Tibial nerve (tissue), 4 donors: Measurements from ENCODE around the gene ARHGEF28.

Experiments used
- EP300 ChIP-seq, 2 donors: sonication (generic); formaldehyde crosslinking; IDR thresholded peaks; one replicate each; pipeline ENCODE4 v1.6.1; 2017; ENCODE audit warnings: antibody characterized with exemption in 2 of 2, mild to moderate bottlenecking in 1 of 2
- POLR2A ChIP-seq, 2 donors: fragments of 450-650 bp; IDR thresholded peaks; one replicate each; pipeline ENCODE4 v1.6.1; 2017; ENCODE audit warnings: antibody characterized with exemption in 2 of 2, mild to moderate bottlenecking in 2 of 2, moderate library complexity in 2 of 2
- TF ChIP-seq, protein P1 (sequence below), 5 experiments: fragments of 200-600 bp in 3 of 5; fragments of 450-650 bp in 2 of 5; sonication (generic) in 3 of 5; IDR thresholded peaks; one replicate each; pipeline ENCODE4 v1.5.1; 2016 to 2019; ENCODE audit warnings: antibody characterized with exemption in 5 of 5, mild to moderate bottlenecking in 3 of 5, moderate library complexity in 2 of 5

DNA sequence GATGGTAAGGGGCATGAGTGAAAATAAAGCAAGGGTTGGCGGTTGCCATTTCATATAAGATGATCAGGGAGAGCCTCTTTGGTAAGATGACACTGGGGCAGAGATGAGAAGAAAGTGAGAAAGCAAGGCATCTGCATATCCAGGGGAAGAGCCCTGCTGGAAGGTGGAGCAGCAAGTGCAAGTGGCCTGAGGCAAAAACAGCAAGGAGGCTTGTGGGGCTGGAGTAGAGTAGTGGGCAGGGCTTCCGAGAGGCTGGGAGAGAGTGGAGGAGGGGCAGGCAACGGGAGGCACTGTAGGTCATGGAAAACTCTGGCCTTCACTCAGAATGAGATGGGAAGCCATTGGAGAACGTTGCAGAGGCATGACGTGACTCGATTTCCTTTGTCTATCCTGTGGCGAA is 199.2 kb downstream of the ARHGEF28 start:
- TF ChIP-seq, protein P1, sequence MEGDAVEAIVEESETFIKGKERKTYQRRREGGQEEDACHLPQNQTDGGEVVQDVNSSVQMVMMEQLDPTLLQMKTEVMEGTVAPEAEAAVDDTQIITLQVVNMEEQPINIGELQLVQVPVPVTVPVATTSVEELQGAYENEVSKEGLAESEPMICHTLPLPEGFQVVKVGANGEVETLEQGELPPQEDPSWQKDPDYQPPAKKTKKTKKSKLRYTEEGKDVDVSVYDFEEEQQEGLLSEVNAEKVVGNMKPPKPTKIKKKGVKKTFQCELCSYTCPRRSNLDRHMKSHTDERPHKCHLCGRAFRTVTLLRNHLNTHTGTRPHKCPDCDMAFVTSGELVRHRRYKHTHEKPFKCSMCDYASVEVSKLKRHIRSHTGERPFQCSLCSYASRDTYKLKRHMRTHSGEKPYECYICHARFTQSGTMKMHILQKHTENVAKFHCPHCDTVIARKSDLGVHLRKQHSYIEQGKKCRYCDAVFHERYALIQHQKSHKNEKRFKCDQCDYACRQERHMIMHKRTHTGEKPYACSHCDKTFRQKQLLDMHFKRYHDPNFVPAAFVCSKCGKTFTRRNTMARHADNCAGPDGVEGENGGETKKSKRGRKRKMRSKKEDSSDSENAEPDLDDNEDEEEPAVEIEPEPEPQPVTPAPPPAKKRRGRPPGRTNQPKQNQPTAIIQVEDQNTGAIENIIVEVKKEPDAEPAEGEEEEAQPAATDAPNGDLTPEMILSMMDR (IDR thresholded peaks at IDR 0.05), result no peak
- TF ChIP-seq POLR2A (IDR thresholded peaks at IDR 0.05) (no peak), EP300 (IDR thresholded peaks at IDR 0.05) (no peak)
